HCT116 (cell line): ENCODE results near the gene ADAMTS14. TPM values are rescaled to one million over a fixed set of nuclear protein-coding genes. Genes with fewer than 3 reads are reported as not detected.

Source experiments
- ATAC-seq: fragments of 200-7000 bp; cut with Tn5 transposase; 2 replicates; pipeline ENCODE4 v1.9.1; 2020; ENCODE audit warnings: mild to moderate bottlenecking, moderate library complexity
- BruUV-seq: library from RNA; stranded (reverse); fragments of 400-500 nt; replicated peaks from 2 replicates; lab custom pipeline; 2021; lab: Mats Ljungman, UMichigan
- CTCF ChIA-PET: fragments of 300-600 bp; sonication (Branson Sonifier 250); formaldehyde crosslinking; loops from one replicate; lab custom pipeline; 2021; ENCODE audit warnings: antibody characterized with exemption; lab: Charles Lee
- POLR2A ChIA-PET: fragments of 300-600, 350-600 bp; sonication (Branson Sonifier 250); formaldehyde crosslinking; loops from one replicate; lab custom pipeline; 2021; ENCODE audit warnings: antibody characterized with exemption; lab: Charles Lee
- RAD21 ChIA-PET, 2 experiments: fragments of 300-600 bp; sonication (Branson Sonifier 250); formaldehyde crosslinking; loops; one replicate each; lab custom pipeline; 2023; ENCODE audit warnings: low total read pairs in 2 of 2; ENCODE audit not compliant: uncharacterized antibody in 2 of 2, unreplicated experiment in 2 of 2, low non-redundant PET in 1 of 2; lab: Charles Lee
- DNase-seq: peaks from one replicate; pipeline ENCODE4 v3.0.0-alpha.2; 2010; ENCODE audit warnings: low read depth, low spot score
- H2AFZ ChIP-seq: fragments of 200-600 bp; shearing (Covaris generic), sonication (generic); 2 replicates; pipeline ENCODE4 v1.6.1; 2017; ENCODE audit warnings: low read depth, mixed run types, mixed read lengths, antibody characterized with exemption, low read length; ENCODE audit not compliant: poor library complexity, severe bottlenecking
- H3K27ac ChIP-seq: 2 replicates; pipeline ENCODE4 v1.5.1; 2012; ENCODE audit warnings: low read depth, low read length
- H3K27me3 ChIP-seq: fragments of 200-600 bp; sonication (generic); 2 replicates; pipeline ENCODE4 v1.6.1; 2016; ENCODE audit warnings: mixed run types, low read length, mixed read lengths; ENCODE audit not compliant: insufficient read depth
- H3K36me3 ChIP-seq, 2 experiments: fragments of 200-500 bp in 1 of 2; fragments of 200-600 bp in 1 of 2; sonication (Bioruptor generic) in 1 of 2; sonication (generic) in 1 of 2; 2 replicates each; pipeline versions ENCODE4 v1.5.1 to v1.6.1; 2014 to 2016; ENCODE audit warnings: low read length in 2 of 2, inconsistent platforms in 1 of 2, mixed read lengths in 1 of 2, mixed run types in 1 of 2; ENCODE audit not compliant: insufficient read depth in 2 of 2, control insufficient read depth in 1 of 2
- H3K4me1 ChIP-seq, 2 experiments: fragments of 200-600 bp in 1 of 2; sonication (generic) in 1 of 2; 2 replicates each; pipeline versions ENCODE4 v1.5.1 to v1.6.1; 2012 to 2017; ENCODE audit warnings: low read length in 2 of 2, inconsistent platforms in 1 of 2, mild to moderate bottlenecking in 1 of 2, mixed read lengths in 1 of 2, mixed run types in 1 of 2, moderate library complexity in 1 of 2; ENCODE audit not compliant: insufficient read depth in 2 of 2, control insufficient read depth in 1 of 2
- H3K4me2 ChIP-seq: fragments of 200-600 bp; sonication (generic); 2 replicates; pipeline ENCODE4 v1.6.1; 2017; ENCODE audit warnings: mixed run types, low read length, mixed read lengths
- H3K4me3 ChIP-seq, 2 experiments: fragments of 200-600 bp in 1 of 2; sonication (generic) in 1 of 2; replicated peaks in 1 of 2; 2 replicates each; pipeline ENCODE4 v1.5.1; 2011 to 2016; ENCODE audit warnings: low read length in 2 of 2, control low read depth in 1 of 2, low read depth in 1 of 2, mild to moderate bottlenecking in 1 of 2, mixed read lengths in 1 of 2, mixed run types in 1 of 2
- H3K79me2 ChIP-seq: fragments of 200-600 bp; sonication (generic); 2 replicates; pipeline ENCODE4 v1.6.1; 2017; ENCODE audit warnings: mild to moderate bottlenecking, mixed run types, low read length, moderate library complexity, mixed read lengths; ENCODE audit not compliant: insufficient read depth
- H3K9ac ChIP-seq: fragments of 200-600 bp; sonication (generic); 2 replicates; pipeline ENCODE4 v1.6.1; 2016; ENCODE audit warnings: low read length, mixed read lengths
- H3K9me2 ChIP-seq: fragments of 200-600 bp; sonication (generic), shearing (Covaris generic); 2 replicates; pipeline ENCODE4 v1.6.1; 2017; ENCODE audit warnings: mixed run types, mild to moderate bottlenecking, moderate library complexity; ENCODE audit not compliant: insufficient read depth
- H3K9me3 ChIP-seq, 2 experiments: fragments of 200-500 bp in 1 of 2; fragments of 200-600 bp in 1 of 2; sonication (Bioruptor generic) in 1 of 2; sonication (generic) in 1 of 2; 2 replicates each; pipeline ENCODE4 v1.6.1; 2014 to 2017; ENCODE audit warnings: low read length in 2 of 2, mixed read lengths in 2 of 2, inconsistent platforms in 1 of 2, low read depth in 1 of 2, mild to moderate bottlenecking in 1 of 2, mixed run types in 1 of 2, moderate library complexity in 1 of 2; ENCODE audit not compliant: control insufficient read depth in 1 of 2, insufficient read depth in 1 of 2
- H4K20me1 ChIP-seq: fragments of 200-600 bp; sonication (generic), shearing (Covaris generic); 2 replicates; pipeline ENCODE4 v1.6.1; 2017; ENCODE audit warnings: mixed run types, mild to moderate bottlenecking, moderate library complexity; ENCODE audit not compliant: insufficient read depth
- ATF3 ChIP-seq: IDR thresholded peaks from 2 replicates; pipeline ENCODE4 v1.6.1; 2012
- CBX3 ChIP-seq: IDR thresholded peaks from 2 replicates; pipeline ENCODE4 v1.6.1; 2012; ENCODE audit warnings: low read depth
- CEBPB ChIP-seq: IDR thresholded peaks from 2 replicates; pipeline ENCODE4 v1.6.1; 2012; ENCODE audit warnings: low read depth
- EGR1 ChIP-seq: IDR thresholded peaks from 2 replicates; pipeline ENCODE4 v1.6.1; 2012; ENCODE audit warnings: low read depth
- EZH2 ChIP-seq: fragments of 200-600 bp; sonication (generic); IDR thresholded peaks from 2 replicates; pipeline ENCODE4 v1.6.1; 2017; ENCODE audit warnings: antibody characterized with exemption, mixed run types
- EZH2phosphoT487 ChIP-seq: fragments of 200-600 bp; IDR thresholded peaks from 2 replicates; pipeline ENCODE4 v1.6.1; 2018; ENCODE audit warnings: antibody characterized with exemption, borderline replicate concordance
- JUND ChIP-seq: IDR thresholded peaks from 2 replicates; pipeline ENCODE4 v1.6.1; 2012
- MAX ChIP-seq: IDR thresholded peaks from 2 replicates; pipeline ENCODE4 v1.6.1; 2012
- POLR2A ChIP-seq: IDR thresholded peaks from 2 replicates; pipeline ENCODE4 v1.7.0; 2011; ENCODE audit warnings: borderline replicate concordance; ENCODE audit not compliant: insufficient read depth, insufficient read length; ENCODE audit errors: extremely low read depth
- REST ChIP-seq: IDR thresholded peaks from 2 replicates; pipeline ENCODE4 v1.6.1; 2012; ENCODE audit warnings: low read depth
- SIN3A ChIP-seq: IDR thresholded peaks from 2 replicates; pipeline ENCODE4 v1.6.1; 2012; ENCODE audit warnings: low read depth
- SP1 ChIP-seq: IDR thresholded peaks from 2 replicates; pipeline ENCODE4 v1.6.1; 2012; ENCODE audit warnings: low read depth
- SRF ChIP-seq: IDR thresholded peaks from 2 replicates; pipeline ENCODE4 v1.6.1; 2012; ENCODE audit warnings: low read depth
- ZBTB33 ChIP-seq: IDR thresholded peaks from 2 replicates; pipeline ENCODE4 v1.6.1; 2011; ENCODE audit warnings: mild to moderate bottlenecking, low read length, moderate library complexity; ENCODE audit not compliant: insufficient replicate concordance; ENCODE audit errors: extremely low read depth
- ZFX ChIP-seq: fragments of 450-650 bp; IDR thresholded peaks from 2 replicates; pipeline ENCODE4 v1.6.1; 2017
- intact Hi-C: fragments of 100-400 bp; cut with micrococcal nuclease; formaldehyde crosslinking; loops from 2 replicates; pipeline ENCODE4 v1.10.0; 2022
- total RNA-seq: library from RNA; stranded (reverse); gene quantifications from one replicate; pipeline ENCODE4 v1.2.1, GENCODE V29; 2021; ENCODE audit not compliant: unreplicated experiment

ADAMTS14 gene
- total RNA-seq, 1 experiment from 2014 or later, result 13.2 TPM

- no TSS peak for BruUV-seq
- no peak overlapping the region for H2AFZ ChIP-seq
- no peak overlapping the region for H3K9ac ChIP-seq
- no peaks in the 10 kb centered on the region for H4K20me1 ChIP-seq
- H3K9me3 ChIP-seq, result no peaks in the 10 kb centered on the region
- ATAC-seq, result no peak
- H3K4me1 ChIP-seq, result peaks cover 0 to 2% of the 10 kb centered on the region in 2 experiments; a peak in 3 of 4 replicates
- peaks cover 0 to 7% of the 10 kb centered on the region in 2 experiments; a peak in 1 of 4 replicates for H3K36me3 ChIP-seq
- no peaks in the 10 kb centered on the region for H3K79me2 ChIP-seq
- CTCF ChIA-PET, result no interaction called here
- H3K9me2 ChIP-seq, result no peaks in the 10 kb centered on the region
- RAD21 ChIA-PET, result no interaction called here
- intact Hi-C loops, result no loop called here
- TF ChIP-seq MAX, result no peak
- DNase-seq, result no peak
- H3K27ac ChIP-seq, result no peak overlapping the region
- no peaks in the 10 kb centered on the region for H3K27me3 ChIP-seq
- no peak overlapping the region for H3K4me2 ChIP-seq
- no peak overlapping the region for H3K4me3 ChIP-seq
- POLR2A ChIA-PET, result no interaction called here
Observed at GRCh38 chr10:70742537-70743429, 70.5 kb downstream of the ADAMTS14 start.

- CTCF ChIA-PET, result no interaction called here
- Histone ChIP-seq H3K4me1 (no peaks in the 10 kb centered on the region), H3K27ac (no peak overlapping the region), H2AFZ (no peak overlapping the region), H3K9ac (no peak overlapping the region), H3K27me3 (no peaks in the 10 kb centered on the region), H4K20me1 (no peaks in the 10 kb centered on the region), H3K4me3 (no peak overlapping the region), H3K9me3 (no peaks in the 10 kb centered on the region), H3K9me2 (no peaks in the 10 kb centered on the region), H3K4me2 (no peak overlapping the region), H3K79me2 (no peaks in the 10 kb centered on the region), H3K36me3 (peaks cover 0 to 7% of the 10 kb centered on the region in 2 experiments; a peak in 1 of 4 replicates)
- POLR2A ChIA-PET, result no interaction called here
- DNase-seq (no peak), ATAC-seq (no peak)
- intact Hi-C loops, result no loop called here
- no TSS peak for BruUV-seq
- RAD21 ChIA-PET, result no interaction called here
- TF ChIP-seq REST, result no peak
- TF ChIP-seq ZBTB33, result no peak
- no peak for TF ChIP-seq MAX
- TF ChIP-seq ZFX, result no peak
- no peak for TF ChIP-seq CBX3
- TF ChIP-seq SP1, result no peak
- TF ChIP-seq SRF, result no peak
- no peak for TF ChIP-seq EGR1
- TF ChIP-seq EZH2, result no peak
- TF ChIP-seq EZH2phosphoT487, result no peak
- no peak for TF ChIP-seq ATF3
- no peak for TF ChIP-seq CEBPB
- TF ChIP-seq JUND, result no peak
- TF ChIP-seq POLR2A, result no peak
- TF ChIP-seq SIN3A, result no peak
Observed at GRCh38 chr10:70743430-70743788, 71.1 kb downstream of the ADAMTS14 start.
